GM19328 (cell line): Measurements from ENCODE around the gene DSTN.
A peak's percentile ranks its signal among the peaks of the same experiment; 100 is the strongest.

Experiments used
- ATAC-seq: cut with Tn5 transposase; IDR thresholded peaks from one replicate; pipeline ENCODE4 v1.9.1; 2021; ENCODE audit warnings: mild to moderate bottlenecking, moderate library complexity; ENCODE audit not compliant: unreplicated experiment

DSTN gene

DNA sequence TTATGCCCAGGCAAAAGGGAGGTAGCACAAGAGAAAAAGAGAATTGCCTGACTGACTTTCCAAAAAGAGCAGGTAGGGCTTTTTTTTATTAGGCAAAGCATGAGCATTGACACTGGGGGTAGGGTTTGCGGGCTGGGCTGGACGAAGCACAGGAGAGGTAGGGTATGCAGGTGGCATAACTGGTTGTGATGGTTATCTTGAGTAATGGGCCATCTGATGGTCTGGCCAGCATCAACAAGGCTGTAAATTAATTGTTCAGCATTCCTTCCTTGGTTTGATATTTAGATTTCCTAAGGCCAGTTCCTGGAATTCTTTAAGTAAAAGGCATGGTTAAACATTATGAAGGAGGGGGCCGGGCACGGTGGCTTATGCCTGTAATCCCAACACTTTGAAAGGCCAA is 24.7 kb upstream of the DSTN start:
- ATAC-seq = no peak

DNA sequence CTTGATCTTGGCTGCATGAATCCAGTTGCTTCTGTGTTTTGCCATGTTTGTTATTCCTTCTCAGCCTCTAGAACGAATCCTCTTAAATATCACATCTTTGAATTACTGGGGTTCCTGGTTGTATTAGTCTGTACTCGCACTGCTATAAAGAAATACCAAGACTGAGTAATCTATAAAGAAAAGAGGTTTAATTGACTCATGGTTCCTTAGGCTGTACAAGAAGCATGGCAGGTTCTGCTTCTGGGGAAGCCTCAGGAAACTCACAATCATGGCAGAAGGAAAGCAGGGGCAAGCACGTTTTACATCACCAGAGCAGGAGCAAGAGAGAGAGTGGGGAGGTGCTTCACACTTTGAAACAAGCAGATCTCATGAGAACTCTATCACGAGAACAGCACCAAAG is 20.7 kb upstream of the DSTN start:
- ATAC-seq = no peak

DNA sequence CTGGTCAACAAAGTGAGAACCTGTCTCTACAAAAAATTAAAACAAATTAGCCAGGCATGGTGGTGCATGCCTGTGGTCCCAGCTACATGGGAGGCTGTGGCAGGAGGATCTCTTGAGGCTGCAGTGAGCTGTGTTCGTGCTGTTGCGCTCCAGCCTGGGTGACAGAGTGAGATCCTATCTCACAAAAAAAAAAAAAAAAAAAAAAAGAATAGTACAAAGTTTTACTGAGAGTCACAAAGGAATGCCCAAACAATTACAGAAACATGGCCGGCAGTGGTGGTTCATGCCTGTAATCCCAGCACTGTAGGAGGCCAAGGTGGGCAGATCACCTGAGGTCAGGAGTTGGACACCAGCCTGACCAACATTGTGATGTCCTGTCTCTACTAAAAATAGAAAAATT is 14.8 kb upstream of the DSTN start:
- no peak for ATAC-seq

DNA sequence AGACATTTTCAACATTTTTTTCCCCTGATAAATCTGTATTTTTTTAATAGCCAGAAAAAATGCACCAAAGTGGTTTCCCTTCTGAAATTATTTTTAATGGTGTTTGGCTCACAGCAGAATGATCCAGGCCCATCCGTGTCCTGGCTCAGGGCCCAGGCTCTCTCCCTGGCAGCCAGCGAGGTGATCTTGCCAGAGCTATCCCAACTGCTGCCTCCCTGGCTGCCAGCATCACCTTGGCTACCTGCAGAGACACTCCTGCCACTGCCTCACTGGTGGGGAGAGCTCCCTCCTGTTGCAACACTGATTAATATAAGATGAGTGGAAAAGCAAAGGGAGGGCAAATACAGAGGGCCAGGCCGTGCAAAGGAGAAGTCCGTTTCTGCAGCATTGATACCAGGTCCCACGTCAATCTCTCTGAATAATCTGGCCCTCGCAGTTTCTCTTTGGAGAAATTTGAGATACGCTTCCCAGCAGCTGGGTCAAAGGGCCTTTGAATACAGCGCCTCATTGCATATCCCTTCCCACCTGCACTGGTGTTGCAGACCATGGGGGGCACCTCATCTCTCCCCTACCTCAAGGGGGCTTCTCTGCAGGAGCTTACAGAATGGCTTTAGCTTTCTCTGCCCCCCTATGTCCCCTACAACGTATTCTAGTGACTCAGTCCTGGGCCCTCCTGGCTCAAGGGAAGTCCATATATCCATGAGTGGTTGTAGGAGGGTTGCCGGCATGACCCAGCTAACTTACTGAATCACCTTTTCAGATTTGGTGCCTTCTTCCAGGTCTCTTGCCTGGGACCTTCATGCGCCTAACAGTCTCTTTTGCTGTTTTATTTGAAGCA is 12.8 kb upstream of the DSTN start:
- no peak for ATAC-seq

GRCh38 chr20:17557675-17558006 is 12.2 kb upstream of the DSTN start:
- ATAC-seq = no peak

DNA sequence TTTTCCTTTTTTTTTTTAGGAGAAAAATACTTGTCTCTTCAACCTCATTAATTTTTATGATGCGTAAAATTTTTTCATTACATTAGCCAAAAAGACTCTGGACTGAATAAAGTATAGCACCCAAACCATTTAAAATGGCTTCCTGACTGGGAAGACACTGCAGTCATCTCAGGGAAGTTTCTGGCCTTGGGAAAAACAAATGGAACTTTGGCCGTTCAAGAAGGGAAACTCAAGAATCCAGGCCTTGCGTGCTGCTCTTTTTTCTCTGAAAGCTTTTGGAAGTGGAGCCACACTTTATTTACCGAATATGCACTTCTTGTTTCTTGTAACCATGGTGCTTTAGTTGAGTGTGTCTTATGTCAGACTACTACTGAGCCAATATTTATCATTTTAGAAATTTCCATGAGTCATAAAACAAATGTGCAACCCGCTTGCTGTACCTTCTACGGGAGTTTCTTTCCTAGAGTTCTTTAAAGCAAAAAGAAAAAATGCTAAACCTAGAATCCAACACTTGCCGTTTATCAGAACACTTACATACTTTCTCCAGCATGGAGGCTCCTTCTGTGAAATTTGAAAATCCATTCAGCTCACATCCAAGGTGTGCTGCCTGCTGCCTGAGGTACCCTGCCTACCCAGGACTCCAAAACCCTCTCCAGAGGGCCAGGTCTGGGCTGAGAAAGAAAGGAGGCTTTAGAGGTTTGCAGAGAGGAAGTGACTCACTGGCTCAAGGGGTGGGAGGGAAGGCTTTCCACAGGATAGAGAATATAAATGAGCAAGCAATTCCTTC is 11.5 kb upstream of the DSTN start:
- ATAC-seq = no peak

GRCh38 chr20:17558941-17559304 is 11.0 kb upstream of the DSTN start:
- no peak for ATAC-seq

- ATAC-seq = no peak
Measured at GRCh38 chr20:17559338-17559737, 10.5 kb upstream of the DSTN start.

DNA sequence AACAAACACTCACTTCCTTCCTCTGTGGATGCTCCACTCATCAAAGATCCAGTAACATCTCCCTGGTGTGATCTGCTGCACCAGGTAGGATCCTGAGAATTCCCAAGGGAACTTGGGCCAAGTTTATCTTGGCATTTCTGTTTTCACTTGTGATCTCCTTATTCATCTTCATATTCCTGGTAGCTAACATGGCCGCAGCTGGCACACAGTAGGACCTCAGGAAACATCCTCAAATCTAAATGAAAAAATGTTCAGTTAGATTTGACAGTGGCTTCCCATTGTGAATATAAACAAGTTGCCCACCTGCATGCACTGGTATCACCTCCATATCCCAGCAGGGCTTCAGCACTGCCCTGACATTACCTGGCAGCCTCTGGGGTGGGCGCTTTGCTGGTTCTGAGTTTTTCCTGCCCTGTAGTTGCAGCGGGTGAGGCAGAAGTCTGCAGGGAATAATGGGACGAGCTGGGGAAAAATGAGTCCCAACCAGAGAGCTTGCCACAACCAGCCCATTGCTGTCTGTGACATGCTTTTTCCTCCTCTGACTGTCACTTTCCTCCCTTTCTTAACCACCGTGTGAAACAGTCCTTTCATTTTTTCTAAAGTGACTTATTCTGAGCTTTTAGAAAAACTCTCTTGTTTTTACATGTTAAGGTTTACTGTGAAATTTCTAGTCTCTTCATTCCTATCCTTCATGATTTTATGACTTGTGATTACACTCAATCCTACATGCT is 9.4 kb upstream of the DSTN start:
- no peak for ATAC-seq

GRCh38 chr20:17562804-17563305 is 7.0 kb upstream of the DSTN start:
- ATAC-seq = no peak

DNA sequence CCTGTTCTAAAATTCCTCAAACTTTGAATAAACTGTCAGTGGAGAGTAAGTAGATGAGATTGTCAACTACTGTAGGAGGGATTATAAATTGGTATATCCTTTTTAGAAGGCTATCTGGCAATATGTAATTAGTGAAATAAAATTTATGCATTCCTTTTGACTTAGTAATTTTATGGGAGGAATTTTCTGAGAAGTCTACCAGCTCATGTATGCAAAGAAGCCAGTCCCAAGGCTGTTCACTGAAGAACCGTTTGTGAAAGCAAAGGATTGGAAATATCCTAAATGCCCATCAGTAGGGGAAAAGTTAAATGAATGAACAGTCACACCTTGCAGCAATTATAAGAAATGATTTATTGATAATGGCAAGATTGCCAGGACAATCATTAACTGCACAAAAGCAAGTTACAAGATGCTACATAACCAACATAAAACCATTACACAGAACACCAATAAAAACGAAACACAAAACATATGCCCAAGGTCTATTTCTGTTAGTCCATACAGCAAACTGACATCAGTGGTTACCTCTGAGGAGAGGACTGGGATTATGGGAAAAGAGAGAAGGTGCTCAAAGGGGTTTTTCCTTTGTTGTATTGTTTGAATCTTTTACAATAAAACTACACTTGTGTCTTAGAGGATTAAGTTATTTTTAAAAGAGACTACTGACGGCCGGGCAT is 4.6 kb upstream of the DSTN start:
- no peak for ATAC-seq

DNA sequence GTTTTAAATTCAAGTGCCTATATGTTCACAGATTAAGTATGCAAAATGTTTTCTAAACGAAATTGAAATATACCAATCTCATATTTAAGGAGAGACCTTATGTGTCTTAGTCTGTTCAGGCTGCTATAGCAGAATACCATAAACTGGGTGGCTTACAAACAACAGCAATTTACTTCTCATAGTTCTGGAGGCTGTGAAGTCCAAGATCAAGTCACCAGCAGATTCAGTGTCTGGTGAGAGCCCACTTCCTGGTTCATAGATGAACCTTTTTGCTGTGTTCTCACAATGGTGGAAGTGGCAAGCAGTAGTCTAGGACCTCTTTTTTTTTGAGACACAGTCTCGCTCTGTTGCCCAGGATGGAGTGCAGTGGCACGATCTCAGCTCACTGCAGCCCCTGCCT is 3.5 kb upstream of the DSTN start:
- ATAC-seq = no peak

DNA sequence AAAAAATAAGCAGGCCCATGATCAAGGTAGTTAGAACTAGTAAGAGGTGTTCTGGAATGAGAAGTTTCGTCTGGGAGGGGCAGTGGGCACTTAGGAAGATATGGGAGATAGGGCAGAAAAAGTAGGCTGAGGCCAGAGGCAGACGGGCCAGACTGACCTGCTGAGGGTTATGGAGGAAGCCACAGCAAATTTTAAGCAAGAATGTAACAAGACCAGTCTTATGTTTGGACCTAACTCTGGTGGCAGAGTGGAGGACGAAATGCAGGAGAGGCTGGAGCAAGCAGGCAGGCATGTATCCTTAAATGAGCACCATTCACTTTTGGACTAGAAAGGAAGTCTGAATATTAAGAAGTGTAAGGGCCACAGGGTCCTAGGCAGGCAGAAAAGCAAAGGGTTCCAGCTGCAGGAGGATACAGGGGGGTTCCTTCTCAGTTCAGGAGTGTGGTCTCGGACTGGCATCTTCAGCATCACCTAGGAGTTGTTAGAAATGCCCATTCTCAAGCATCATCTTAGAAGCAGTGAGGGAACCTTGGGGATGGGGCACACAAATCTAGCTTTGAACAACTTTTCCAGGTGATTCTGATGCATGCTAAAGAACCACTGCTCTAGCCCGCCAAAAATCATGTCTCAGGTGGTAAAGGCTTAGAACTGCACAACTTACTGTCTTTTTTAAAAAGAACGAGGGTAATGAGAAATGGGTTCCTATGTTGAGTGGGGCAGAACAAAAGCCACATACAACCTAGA is 1.7 kb upstream of the DSTN start:
- ATAC-seq = no peak

DNA sequence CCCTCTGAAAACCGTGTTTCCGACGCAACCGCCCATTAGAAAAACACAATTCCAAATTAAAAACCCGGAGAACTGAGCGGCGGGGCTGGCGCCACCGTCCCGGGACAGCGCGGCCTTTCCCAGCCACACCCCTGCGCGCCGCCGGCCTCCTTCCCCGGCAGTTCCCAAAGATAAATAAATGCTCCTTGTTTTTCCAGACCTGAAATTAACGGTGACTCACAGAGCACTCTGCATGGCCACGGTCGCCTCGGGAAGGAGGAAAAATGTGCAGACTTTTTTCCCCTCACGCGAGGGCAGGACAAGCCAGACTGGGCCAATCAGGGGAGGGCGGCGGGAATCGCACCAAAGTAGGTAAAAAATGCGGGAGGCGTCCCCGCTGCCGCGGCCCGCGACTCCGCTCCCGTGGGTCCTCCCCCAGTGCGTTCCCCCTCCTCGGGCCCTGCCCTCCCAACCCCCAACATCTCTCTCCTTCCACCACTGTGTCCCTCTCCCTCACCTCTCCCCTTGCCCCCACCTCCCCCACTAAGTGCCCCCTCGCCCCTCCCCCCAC is 828 bp upstream of the DSTN start:
- ATAC-seq = no peak

DNA sequence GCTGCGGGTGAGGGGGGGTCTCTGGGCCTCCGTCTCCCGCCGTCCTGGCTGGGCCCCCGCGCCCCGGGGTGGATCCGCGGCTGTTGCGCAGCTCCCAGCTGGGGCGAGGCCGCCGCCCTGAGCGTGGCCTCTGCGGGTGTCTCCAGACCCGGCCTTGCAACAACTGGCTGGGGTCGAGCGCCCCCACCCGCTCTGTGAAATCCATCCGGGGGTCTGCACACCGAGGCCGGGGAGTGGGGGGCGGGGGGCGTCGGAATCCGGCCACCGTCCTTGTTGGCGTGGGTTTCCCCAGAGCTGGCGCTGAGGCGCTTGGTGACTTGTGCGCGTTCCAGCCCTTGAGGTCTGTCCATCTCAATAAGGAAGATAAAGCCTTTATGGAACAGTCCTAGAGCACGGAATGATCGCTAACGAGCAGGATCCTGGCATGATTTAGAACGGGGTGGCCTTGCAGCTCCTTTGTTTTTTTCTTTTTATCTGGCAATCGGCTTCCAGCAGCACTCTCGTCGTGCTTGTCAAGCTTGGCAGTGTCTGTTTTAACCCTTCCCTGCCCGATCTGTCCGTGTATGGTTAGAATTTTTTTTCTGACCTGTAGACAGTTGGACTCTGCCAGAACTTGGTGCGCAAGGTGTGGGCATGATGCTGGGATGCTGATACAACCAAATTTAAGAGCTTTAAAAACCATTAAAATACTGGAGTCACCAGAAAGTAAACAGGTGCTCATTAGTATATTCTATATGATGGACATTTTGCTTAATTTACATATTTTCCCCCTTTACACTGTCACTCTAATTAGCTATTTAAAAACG is 675 bp downstream of the DSTN start:
- ATAC-seq = peak; percentile 27

DNA sequence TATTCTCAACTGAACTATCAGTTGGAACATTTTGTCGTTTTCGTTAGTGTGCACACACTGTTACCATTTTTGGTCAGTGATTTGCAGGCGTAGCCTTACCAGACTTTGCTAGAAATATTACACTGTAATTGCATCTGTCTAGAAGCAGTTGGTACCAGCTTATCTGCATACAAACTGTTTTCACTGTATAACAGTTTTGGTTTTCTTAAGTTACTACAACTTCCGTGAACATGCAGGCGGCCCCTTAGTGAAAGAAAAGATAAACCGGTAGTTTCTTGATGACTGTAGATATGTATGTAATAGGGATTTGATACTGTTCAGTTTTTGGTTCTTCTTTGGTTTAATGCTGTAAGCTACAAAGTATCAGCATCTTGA is 1.3 kb downstream of the DSTN start:
- no peak for ATAC-seq

DNA sequence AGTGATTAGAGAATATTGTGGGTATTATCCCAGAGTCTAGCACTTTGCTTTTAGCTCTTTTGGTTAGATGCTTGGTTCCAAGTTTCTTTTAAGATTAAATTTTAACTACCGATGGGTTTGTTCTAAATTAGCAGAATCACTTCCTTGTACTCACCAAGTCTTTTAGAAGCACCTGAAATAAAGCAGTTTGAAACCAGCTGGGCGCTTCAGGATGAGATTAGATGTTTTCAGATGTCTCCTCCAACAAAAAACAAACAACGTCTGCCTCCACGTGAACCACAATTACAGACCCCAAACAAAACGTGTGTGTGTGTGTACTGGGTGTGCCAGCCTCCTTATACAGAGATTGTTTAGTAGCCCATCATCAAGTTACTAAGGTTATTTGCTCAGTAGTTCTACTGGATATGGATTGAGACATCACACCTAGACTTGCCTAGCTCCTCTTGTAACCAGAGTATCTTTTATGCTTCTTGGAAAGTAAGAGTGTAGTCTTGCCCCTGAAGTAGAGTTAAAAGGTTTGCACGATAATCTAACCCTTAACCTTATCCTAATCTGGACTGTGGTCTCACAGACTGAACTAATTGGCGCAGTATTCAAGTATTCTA is 2.3 kb downstream of the DSTN start:
- no peak for ATAC-seq

DNA sequence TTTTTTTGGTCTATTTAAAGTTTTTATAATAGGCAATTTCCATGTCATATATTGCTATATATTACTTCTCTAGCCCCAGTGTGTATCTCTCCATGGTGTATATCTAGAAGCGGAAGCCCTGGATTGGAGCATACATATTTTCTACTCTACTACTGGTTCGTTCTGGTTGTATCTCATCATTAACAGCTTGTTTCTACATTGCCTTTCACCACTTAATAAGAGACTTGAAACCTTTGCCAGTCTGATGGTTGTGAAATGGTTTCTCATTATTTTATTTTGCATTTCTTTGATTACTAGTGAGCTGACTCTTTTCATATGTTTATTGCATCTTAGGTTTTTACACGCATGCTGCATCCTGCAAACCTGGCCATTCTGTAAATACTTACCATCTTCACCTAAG is 3.6 kb downstream of the DSTN start:
- ATAC-seq = no peak

DNA sequence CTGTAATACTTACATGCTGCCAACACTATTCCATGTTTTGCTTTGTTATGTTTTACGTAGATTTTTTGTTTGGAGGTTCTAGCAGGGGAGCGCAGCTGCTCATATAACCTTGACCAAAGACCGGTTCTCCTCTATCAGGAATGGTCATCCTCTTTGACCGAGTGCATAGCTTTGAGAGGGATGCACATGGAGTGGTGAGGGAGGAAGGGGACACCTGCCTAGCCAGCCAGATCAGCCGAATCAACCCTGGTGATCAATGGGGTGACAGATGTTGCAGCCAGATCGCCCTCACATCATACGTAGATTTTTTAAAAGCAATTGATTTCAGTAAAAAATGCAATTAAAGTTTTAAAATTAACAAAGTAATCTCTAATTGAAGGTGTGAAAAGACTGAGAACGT is 6.3 kb downstream of the DSTN start:
- no peak for ATAC-seq
